Neural progenitor cell (in vitro differentiated cells): ENCODE measurements around the gene ZKSCAN1. TPM values are rescaled to one million over a fixed set of nuclear protein-coding genes. Genes with fewer than 3 reads are reported as not detected.

Experiments
- DNase-seq: peaks from one replicate; pipeline ENCODE4 v3.0.0-alpha.2; 2016; ENCODE audit warnings: low spot score
- H2AFZ ChIP-seq: fragments of 200-600 bp; sonication (generic); replicated peaks from 2 replicates; pipeline ENCODE4 v1.6.1; 2016; ENCODE audit warnings: antibody characterized with exemption
- H3F3A ChIP-seq: fragments of 200-600 bp; sonication (generic); 2 replicates; pipeline ENCODE4 v1.6.1; 2016; ENCODE audit warnings: antibody characterized with exemption, low read depth
- H3K27ac ChIP-seq: fragments of 200-600 bp; sonication (generic); 2 replicates; pipeline ENCODE4 v1.5.1; 2016; ENCODE audit warnings: mild to moderate bottlenecking
- H3K27me3 ChIP-seq: fragments of 200-600 bp; sonication (generic); 2 replicates; pipeline ENCODE4 v1.6.1; 2016; ENCODE audit warnings: mild to moderate bottlenecking, moderate library complexity
- H3K36me3 ChIP-seq: fragments of 200-600 bp; sonication (generic); 2 replicates; pipeline ENCODE4 v1.5.1; 2016
- H3K4me1 ChIP-seq: fragments of 200-600 bp; sonication (generic); 2 replicates; pipeline ENCODE4 v1.6.1; 2016; ENCODE audit warnings: mixed run types
- H3K4me2 ChIP-seq: fragments of 200-600 bp; sonication (generic); 2 replicates; pipeline ENCODE4 v1.6.1; 2016
- H3K4me3 ChIP-seq: fragments of 200-600 bp; sonication (generic); 2 replicates; pipeline ENCODE4 v1.5.1; 2016
- H3K79me2 ChIP-seq: fragments of 200-600 bp; sonication (generic); 2 replicates; pipeline ENCODE4 v1.6.1; 2016; ENCODE audit warnings: low read depth
- H3K9ac ChIP-seq: fragments of 200-600 bp; sonication (generic); 2 replicates; pipeline ENCODE4 v1.6.1; 2016
- H3K9me3 ChIP-seq: fragments of 200-600 bp; sonication (generic); 2 replicates; pipeline ENCODE4 v1.5.1; 2016; ENCODE audit warnings: low read depth
- H4K20me1 ChIP-seq: fragments of 200-600 bp; sonication (generic); 2 replicates; pipeline ENCODE4 v1.6.1; 2016; ENCODE audit warnings: low read depth
- H3K27ac Mint-ChIP-seq: 3 replicates; pipeline ENCODE4 v1.8.0; 2021; ENCODE audit warnings: mixed read lengths
- H3K27me3 Mint-ChIP-seq: 2 replicates; pipeline ENCODE4 v1.8.0; 2022; ENCODE audit warnings: low read depth, mild to moderate bottlenecking, inconsistent platforms, moderate library complexity, mixed read lengths; ENCODE audit not compliant: insufficient read depth
- H3K36me3 Mint-ChIP-seq: 3 replicates; pipeline ENCODE4 v1.8.0; 2021; ENCODE audit warnings: mixed read lengths
- H3K4me1 Mint-ChIP-seq: 3 replicates; pipeline ENCODE4 v1.8.0; 2021; ENCODE audit warnings: mixed read lengths
- H3K4me3 Mint-ChIP-seq: 3 replicates; pipeline ENCODE4 v1.8.0; 2021; ENCODE audit warnings: mild to moderate bottlenecking, moderate library complexity, mixed read lengths
- H3K9me3 Mint-ChIP-seq: 3 replicates; pipeline ENCODE4 v1.8.0; 2020; ENCODE audit warnings: mixed read lengths
- CTCF ChIP-seq: fragments of 200-600 bp; sonication (generic); IDR thresholded peaks from 2 replicates; pipeline ENCODE4 v1.5.1; 2017; ENCODE audit warnings: antibody characterized with exemption, mild to moderate bottlenecking
- EZH2 ChIP-seq: fragments of 200-600 bp; sonication (generic); IDR thresholded peaks from 2 replicates; pipeline ENCODE4 v1.6.1; 2017; ENCODE audit warnings: antibody characterized with exemption, mild to moderate bottlenecking, moderate library complexity
- EZH2phosphoT487 ChIP-seq: fragments of 200-600 bp; sonication (generic); IDR thresholded peaks from 2 replicates; pipeline ENCODE4 v1.6.1; 2017; ENCODE audit warnings: antibody characterized with exemption
- total RNA-seq: library from RNA; depleted of rRNA; stranded (reverse); fragments of >200 nt; gene quantifications from 2 replicates; pipeline ENCODE4 v1.2.3, GENCODE V29; 2015; ENCODE audit warnings: low replicate concordance

ZKSCAN1 gene
- total RNA-seq, 1 donor from 2014 or later: 43.2 TPM

DNA sequence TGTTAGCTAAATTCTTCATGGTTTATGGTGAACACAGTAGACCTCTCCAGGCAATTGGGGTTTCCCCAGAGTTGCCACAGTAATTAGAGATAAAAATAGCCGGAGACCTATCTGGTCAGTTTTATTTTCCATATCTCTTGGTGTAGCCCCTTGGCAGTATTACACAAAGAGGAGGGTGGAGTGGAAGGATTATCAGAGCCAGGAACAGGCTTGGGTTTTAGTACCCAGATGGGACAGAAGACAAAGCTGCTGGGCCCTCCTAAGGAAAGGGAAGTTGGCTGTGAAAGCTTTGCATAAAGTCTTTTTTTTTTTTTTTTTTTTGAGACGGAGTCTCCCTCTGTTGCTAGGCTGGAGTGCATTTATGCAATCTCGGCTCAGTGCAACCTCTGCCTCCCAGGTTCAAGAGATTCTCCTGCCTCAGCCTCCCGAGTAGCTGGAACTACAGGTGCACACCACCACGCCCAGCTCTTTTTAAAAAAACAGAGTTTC is 43.9 kb downstream of the ZKSCAN1 start:
- Histone ChIP-seq H3F3A (no peaks in the 10 kb centered on the region), H3K4me1 (no peaks in the 10 kb centered on the region), H2AFZ (no peak overlapping the region), H3K27me3 (no peaks in the 10 kb centered on the region), H3K4me3 (no peak overlapping the region), H3K9ac (no peak overlapping the region), H3K27ac (no peak overlapping the region), H3K9me3 (no peaks in the 10 kb centered on the region), H4K20me1 (no peaks in the 10 kb centered on the region), H3K4me2 (no peak overlapping the region), H3K36me3 (peaks cover 6% of the 10 kb centered on the region), H3K79me2 (peaks cover 13% of the 10 kb centered on the region)
- Mint-ChIP-seq H3K9me3 (no peaks in the 10 kb centered on the region), H3K4me1 (no peaks in the 10 kb centered on the region), H3K27ac (no peak overlapping the region), H3K4me3 (no peak overlapping the region), H3K36me3 (peaks cover 33% of the 10 kb centered on the region), H3K27me3 (no peaks in the 10 kb centered on the region)
- no peak for DNase-seq
- TF ChIP-seq EZH2phosphoT487: no peak
- no peak for TF ChIP-seq CTCF
- no peak for TF ChIP-seq EZH2

GRCh38 chr7:100061518-100062193 is 46.3 kb downstream of the ZKSCAN1 start:
- Mint-ChIP-seq H3K36me3 (peaks cover 47% of the 10 kb centered on the region), H3K4me3 (no peak overlapping the region), H3K9me3 (no peaks in the 10 kb centered on the region)

DNA sequence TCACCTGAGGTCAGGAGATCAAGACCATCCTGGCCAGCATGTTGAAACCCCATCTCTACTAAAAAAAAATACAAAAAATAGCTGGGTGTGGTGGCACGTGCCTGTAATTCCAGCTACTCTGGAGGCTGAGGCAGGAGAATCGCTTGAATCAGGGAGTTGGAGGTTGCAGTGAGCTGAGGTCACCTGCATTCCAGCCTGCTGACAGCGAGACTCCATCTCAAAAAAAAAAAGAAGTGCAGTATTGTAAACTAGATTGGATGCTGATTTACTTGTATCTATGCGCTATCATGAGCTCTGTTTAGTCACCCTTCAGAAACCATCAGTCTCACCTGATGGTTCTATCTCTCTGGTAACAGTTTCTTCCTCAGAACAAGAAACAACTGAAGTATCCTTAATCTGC is 48.0 kb downstream of the ZKSCAN1 start:
- H2AFZ ChIP-seq: no peak overlapping the region
- Mint-ChIP-seq H3K9me3 (peaks cover 5% of the 10 kb centered on the region), H3K4me3 (no peak overlapping the region), H3K27me3 (peaks cover 2% of the 10 kb centered on the region), H3K27ac (no peak overlapping the region), H3K36me3 (peaks cover 48% of the 10 kb centered on the region), H3K4me1 (no peaks in the 10 kb centered on the region)
- peaks cover 6% of the 10 kb centered on the region for H3K36me3 ChIP-seq
- H3K9me3 ChIP-seq: no peaks in the 10 kb centered on the region
- no peak overlapping the region for H3K4me2 ChIP-seq
- no peaks in the 10 kb centered on the region for H4K20me1 ChIP-seq
- no peak overlapping the region for H3K27ac ChIP-seq
- H3F3A ChIP-seq: peaks cover 31% of the 10 kb centered on the region
- no peak overlapping the region for H3K9ac ChIP-seq
- no peaks in the 10 kb centered on the region for H3K27me3 ChIP-seq
- no peak overlapping the region for H3K4me3 ChIP-seq
- TF ChIP-seq CTCF: no peak
- no peak for TF ChIP-seq EZH2
- no peak for TF ChIP-seq EZH2phosphoT487
- no peaks in the 10 kb centered on the region for H3K4me1 ChIP-seq
- DNase-seq: no peak
- no peaks in the 10 kb centered on the region for H3K79me2 ChIP-seq

More at GRCh38 chr7:100061518-100062193, 46.3 kb downstream of the ZKSCAN1 start:
- Histone ChIP-seq H2AFZ (no peak overlapping the region), H3K9me3 (no peaks in the 10 kb centered on the region), H3K36me3 (peaks cover 6% of the 10 kb centered on the region), H3K79me2 (no peaks in the 10 kb centered on the region), H3K27me3 (no peaks in the 10 kb centered on the region), H4K20me1 (no peaks in the 10 kb centered on the region), H3K4me3 (no peak overlapping the region), H3K27ac (no peak overlapping the region), H3K4me2 (no peak overlapping the region), H3F3A (peaks cover 14% of the 10 kb centered on the region), H3K4me1 (no peaks in the 10 kb centered on the region), H3K9ac (no peak overlapping the region)
- H3K4me1 Mint-ChIP-seq: no peaks in the 10 kb centered on the region
- H3K27ac Mint-ChIP-seq: no peak overlapping the region
- TF ChIP-seq EZH2phosphoT487 (no peak), CTCF (no peak), EZH2 (no peak)
- DNase-seq: no peak
- no peaks in the 10 kb centered on the region for H3K27me3 Mint-ChIP-seq
